GM12864 (cell line): Measurements from ENCODE around the gene TSHB.

Experiments used
- DNase-seq: peaks from one replicate; pipeline ENCODE4 v3.0.0-alpha.2; 2011; ENCODE audit warnings: low read depth
- H3K4me3 ChIP-seq: 2 replicates; pipeline ENCODE4 v1.5.1; 2011; ENCODE audit warnings: mild to moderate bottlenecking, low read depth, low read length, control low read depth
- CTCF ChIP-seq: IDR thresholded peaks from 2 replicates; pipeline ENCODE4 v1.5.1; 2011; ENCODE audit warnings: low read depth, mild to moderate bottlenecking, moderate library complexity, low read length, control low read depth, inconsistent platforms; ENCODE audit errors: missing control alignments

The TSHB gene

GRCh38 chr1:115057661-115058254 lies 28.1 kb downstream of the TSHB start:
- no peak for DNase-seq
- no peak overlapping the region for H3K4me3 ChIP-seq
- no peak for TF ChIP-seq CTCF

- no peak overlapping the region for H3K4me3 ChIP-seq
- TF ChIP-seq CTCF: no peak
- no peak for DNase-seq
Measured at GRCh38 chr1:115059316-115059715, 29.7 kb downstream of the TSHB start.

- no peak for DNase-seq
- no peak overlapping the region for H3K4me3 ChIP-seq
- TF ChIP-seq CTCF: no peak
Measured at GRCh38 chr1:115060501-115060900, 30.9 kb downstream of the TSHB start.

- DNase-seq: no peak
- no peak for TF ChIP-seq CTCF
- H3K4me3 ChIP-seq: no peak overlapping the region
Measured at GRCh38 chr1:115062542-115063004, 32.9 kb downstream of the TSHB start.

GRCh38 chr1:115063228-115063901 lies 33.7 kb downstream of the TSHB start:
- DNase-seq: no peak
- TF ChIP-seq CTCF: no peak
- no peak overlapping the region for H3K4me3 ChIP-seq

GRCh38 chr1:115064461-115064860 lies 34.8 kb downstream of the TSHB start:
- no peak for TF ChIP-seq CTCF
- no peak for DNase-seq

GRCh38 chr1:115065021-115065420 lies 35.4 kb downstream of the TSHB start:
- no peak overlapping the region for H3K4me3 ChIP-seq
- no peak for DNase-seq
- no peak for TF ChIP-seq CTCF

More at GRCh38 chr1:115064461-115064860, 34.8 kb downstream of the TSHB start:
- no peak overlapping the region for H3K4me3 ChIP-seq
